CD4-positive, alpha-beta T cell treated with Interleukin-2 at 100 ng/mL for 4 hours (primary cell): ENCODE results near the gene DSG2.
"Not testable (repeated sequence)": the region's sequence is repeated elsewhere in the genome, so short reads cannot be mapped to it uniquely, and the experiment has no call there.

Experiments used
- DNase-seq: peaks from one replicate; pipeline ENCODE4 v3.0.0-alpha.2; 2020; ENCODE audit warnings: low spot score

Gene DSG2

DNA sequence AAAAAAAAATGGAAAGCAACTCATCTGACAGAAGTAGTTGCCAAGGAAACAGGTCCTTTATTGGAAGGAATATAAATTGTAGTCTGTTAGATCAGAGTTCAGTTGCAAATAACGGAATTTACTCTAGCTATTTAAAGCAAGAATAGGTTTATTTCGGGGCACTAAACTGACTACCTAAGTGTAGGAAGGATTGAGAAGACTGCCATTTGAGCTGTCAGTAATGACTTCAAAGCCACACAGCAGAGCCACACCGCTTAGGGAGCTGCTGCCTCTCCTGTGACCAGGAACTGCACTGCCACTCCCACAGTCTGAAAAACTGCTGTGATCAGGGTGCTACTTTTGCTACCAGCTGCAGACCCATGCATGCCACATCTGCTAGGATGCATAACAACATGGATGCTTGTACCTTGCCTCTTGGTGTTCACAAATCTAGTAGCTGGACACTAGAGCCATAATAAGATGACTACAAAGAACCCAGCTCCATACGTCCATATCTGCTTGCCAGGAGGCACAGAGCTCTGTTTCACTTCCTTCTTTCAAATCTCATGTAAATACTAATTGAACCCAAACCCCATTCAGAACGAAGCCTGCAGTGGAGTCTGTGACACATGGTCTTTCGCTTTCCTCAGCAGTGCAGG lies 2.2 kb downstream of the DSG2 start:
- DNase-seq: no peak

- DNase-seq: no peak
Measured at GRCh38 chr18:31503011-31503410, 5.0 kb downstream of the DSG2 start.

- no peak for DNase-seq
Measured at GRCh38 chr18:31504455-31505147, 6.6 kb downstream of the DSG2 start.

DNA sequence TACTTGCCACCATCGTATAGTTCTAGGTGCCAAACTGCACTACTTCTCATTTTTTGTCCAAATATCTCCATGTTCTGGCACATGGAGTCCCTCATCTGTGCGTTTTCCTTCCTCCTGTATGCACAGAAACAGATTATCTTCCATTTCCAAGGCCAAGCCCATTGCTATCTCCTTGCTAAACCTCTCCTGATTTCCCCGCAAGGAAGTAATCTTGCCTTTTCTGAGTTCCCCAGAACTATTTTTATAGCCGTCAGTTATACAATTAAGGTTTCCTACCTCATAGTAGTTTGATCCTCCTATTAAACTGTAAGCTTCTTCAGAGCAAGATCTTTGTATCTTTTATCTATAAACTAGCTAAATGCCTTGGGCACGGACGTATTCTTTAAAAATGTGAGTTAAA lies 7.2 kb downstream of the DSG2 start:
- no peak for DNase-seq

GRCh38 chr18:31506024-31506742 lies 8.2 kb downstream of the DSG2 start:
- no peak for DNase-seq

GRCh38 chr18:31507124-31507523 lies 9.1 kb downstream of the DSG2 start:
- not testable (repeated sequence) for DNase-seq

GRCh38 chr18:31508781-31509180 lies 10.8 kb downstream of the DSG2 start:
- DNase-seq: no peak

DNA sequence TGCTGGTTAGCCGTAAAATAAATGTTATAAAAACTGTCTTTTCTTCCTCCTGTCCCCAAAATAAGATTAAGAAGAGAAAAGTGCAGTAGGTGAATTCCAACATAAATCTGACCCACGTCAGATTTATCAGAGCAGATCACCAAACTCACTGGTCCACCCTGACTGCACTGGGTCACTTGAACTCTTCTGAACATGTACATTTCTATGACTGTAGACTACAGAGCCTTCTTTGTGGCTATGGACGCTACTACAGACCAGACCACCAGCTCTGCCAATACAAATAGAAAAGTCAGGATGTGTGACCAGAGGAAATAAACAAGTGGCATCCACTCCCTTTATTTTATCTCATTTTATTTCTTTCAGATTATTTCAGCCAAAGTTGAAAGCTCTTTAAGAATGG lies 11.6 kb downstream of the DSG2 start:
- no peak for DNase-seq

DNA sequence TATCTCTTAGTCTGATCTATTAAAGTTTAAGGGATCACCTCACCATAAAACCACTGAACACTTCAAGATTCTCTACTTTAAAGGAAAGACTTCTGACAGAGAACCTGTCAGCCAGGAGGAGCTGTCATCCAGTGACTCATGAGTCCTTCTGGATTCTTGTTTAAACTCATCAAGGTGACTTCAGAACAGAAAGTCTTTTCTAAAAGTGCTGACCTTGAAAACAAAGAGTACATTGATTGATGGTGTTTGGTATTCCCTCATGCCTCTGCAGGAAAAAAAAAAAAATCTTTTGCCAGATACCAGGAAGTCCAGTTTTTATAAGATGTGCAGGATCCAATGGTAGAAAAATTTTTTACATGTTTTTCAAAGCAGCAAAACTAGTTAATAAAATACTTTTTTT lies 12.3 kb downstream of the DSG2 start:
- no peak for DNase-seq

DNA sequence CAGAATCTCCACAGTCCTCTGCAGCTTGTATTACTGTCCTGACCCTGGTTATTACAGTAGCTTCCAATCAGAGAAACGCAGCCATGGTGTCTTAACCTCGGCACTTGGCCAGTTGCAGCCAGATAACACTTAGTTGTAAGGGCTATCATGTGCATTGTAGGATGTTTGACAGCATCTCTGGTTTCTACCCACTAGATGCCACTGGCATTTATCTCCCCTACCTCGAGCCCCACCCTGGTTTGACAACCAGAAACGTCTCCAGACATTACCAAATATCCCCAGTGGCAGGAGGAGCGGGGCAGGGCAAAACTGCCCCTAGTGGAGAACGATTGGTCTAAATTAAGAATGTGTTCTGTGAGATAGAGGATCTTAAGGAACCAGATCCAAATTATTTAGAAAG lies 13.1 kb downstream of the DSG2 start:
- DNase-seq: no peak

GRCh38 chr18:31512203-31512764 lies 14.3 kb downstream of the DSG2 start:
- DNase-seq: no peak

- no peak for DNase-seq
Measured at GRCh38 chr18:31513189-31513935, 15.4 kb downstream of the DSG2 start.

- no peak for DNase-seq
Measured at GRCh38 chr18:31516437-31516836, 18.5 kb downstream of the DSG2 start.

DNA sequence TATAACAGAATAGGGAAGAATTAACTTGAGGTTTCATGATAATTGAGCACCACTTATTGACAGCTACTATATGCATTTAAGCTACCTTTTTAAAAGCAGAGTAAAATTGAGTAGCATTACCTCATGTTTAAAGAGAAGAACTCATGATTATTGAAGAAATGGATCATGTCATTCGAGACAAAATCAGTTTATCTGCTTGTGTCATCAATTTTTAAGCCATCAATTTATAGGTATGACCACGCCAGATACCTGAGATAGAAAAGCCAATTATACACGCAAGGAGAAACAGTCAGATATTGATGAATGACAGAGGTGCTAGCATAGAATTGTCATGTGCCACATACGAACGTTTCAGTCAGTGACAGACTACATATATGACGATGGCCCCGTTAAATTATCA lies 28.4 kb downstream of the DSG2 start:
- no peak for DNase-seq

GRCh38 chr18:31533236-31533635 lies 35.3 kb downstream of the DSG2 start:
- DNase-seq: no peak

GRCh38 chr18:31538837-31539236 lies 40.9 kb downstream of the DSG2 start:
- DNase-seq: no peak

- DNase-seq: no peak
Measured at GRCh38 chr18:31546476-31546875, 48.5 kb downstream of the DSG2 start.

DNA sequence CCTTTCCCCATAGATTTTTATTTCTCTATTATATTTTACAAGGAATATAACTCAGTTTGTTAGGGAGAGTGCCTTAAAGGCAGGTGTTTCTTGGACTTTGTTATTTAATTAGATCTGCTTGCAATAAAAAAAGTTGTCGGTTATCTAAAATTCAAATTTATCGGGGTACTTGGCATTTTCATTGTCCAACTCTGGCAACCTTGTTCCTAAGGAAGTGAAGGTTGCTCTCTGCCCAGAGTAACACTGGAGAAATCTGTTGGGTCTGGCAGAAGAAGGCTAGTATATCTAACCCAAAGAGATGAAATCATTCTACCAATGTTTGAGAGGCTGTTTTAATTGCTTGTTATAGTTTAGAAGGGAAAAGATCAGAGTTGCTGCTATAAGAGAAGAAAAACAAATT lies 50.9 kb downstream of the DSG2 start:
- DNase-seq: no peak

GRCh38 chr18:31549416-31549815 lies 51.4 kb downstream of the DSG2 start:
- DNase-seq: no peak

DNA sequence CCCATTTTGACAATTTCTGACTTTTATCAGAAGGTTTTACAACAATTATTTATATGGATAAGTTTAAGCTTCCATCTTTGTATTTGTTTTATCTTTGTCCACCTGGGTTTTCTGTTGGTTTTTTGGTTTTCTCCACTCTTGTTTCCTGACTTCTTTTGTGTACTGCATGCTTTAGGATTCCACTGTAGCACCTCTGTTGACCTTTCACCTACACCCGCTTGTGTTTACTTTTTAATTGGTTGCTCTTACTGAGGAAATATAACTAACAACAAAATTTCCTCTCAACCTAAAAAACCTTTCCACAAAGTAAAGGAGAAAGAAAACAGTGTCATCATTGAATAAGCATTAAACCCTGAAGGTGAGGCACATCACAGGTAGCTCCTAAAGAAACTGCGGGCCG lies 53.9 kb downstream of the DSG2 start:
- no peak for DNase-seq

DNA sequence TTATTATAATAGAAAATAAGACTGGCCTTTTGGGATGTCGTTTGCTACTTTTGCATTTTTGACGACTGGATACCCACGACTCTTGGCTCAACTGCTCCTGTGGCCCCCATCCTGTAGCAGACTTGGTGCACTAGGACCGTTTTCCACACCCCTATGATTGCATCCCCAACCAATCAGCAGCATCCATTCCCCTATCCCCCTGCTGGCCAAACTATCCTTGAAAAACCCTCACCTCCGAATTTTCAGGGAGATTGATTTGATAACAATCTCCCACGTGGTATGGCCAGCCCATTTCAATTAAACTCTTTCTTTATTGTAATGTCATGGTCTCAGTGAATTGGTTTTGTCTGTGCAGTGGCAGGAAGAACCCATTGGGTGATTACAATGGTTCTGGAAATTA lies 55.8 kb downstream of the DSG2 start:
- no peak for DNase-seq

DNA sequence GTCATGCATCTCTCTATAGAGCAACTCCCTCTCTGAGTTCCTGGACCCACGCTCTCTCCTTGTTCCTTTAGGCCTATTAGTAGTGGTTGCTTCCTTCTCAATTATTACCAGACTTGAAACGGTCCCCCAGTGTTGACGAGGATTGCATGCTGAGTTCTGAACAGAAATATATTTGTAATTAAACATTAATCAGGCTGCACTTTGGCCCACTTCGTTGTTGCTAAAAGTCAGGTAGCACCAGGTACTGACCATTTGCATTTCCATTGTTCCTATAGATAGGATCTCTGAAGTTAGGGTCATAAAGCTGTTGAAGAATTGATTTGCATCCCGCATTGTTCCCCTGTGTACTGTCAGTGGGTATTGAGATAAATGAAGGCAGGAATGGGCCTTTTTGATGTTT lies 56.8 kb downstream of the DSG2 start:
- DNase-seq: no peak
